Thymus (tissue), 11 donors: ENCODE data around the gene EFCAB14. TPM values are rescaled to one million over a fixed set of nuclear protein-coding genes. Genes with fewer than 3 reads are reported as not detected.
"Not testable (repeated sequence)": the region's sequence is repeated elsewhere in the genome, so short reads cannot be mapped to it uniquely, and the experiment has no call there.

Experiments
- DNase-seq, 9 donors: peaks; one replicate each; pipeline ENCODE4 v3.0.0-alpha.2; 2013; ENCODE audit warnings: low spot score in 9 of 9, low read depth in 6 of 9, missing footprints in 1 of 9
- H3K27ac ChIP-seq, 2 donors: one replicate each; pipeline ENCODE4 v1.5.1; 2013; ENCODE audit warnings: control low read depth in 1 of 2, low read depth in 1 of 2, low read length in 1 of 2, mild to moderate bottlenecking in 1 of 2, moderate library complexity in 1 of 2
- H3K27me3 ChIP-seq, 2 donors: one replicate each; pipeline ENCODE4 v1.5.1; 2013; ENCODE audit warnings: low read length in 1 of 2; ENCODE audit not compliant: control insufficient read depth in 2 of 2, insufficient read depth in 1 of 2
- H3K36me3 ChIP-seq, 2 donors: one replicate each; pipeline ENCODE4 v1.5.1; 2013; ENCODE audit warnings: low read length in 1 of 2, mild to moderate bottlenecking in 1 of 2, moderate library complexity in 1 of 2; ENCODE audit not compliant: control insufficient read depth in 2 of 2, insufficient read depth in 2 of 2
- H3K4me1 ChIP-seq, 2 donors: one replicate each; pipeline ENCODE4 v1.5.1; 2013; ENCODE audit warnings: low read length in 2 of 2; ENCODE audit not compliant: control insufficient read depth in 2 of 2, insufficient read depth in 2 of 2
- H3K4me3 ChIP-seq, 2 donors: one replicate each; pipeline ENCODE4 v1.5.1; 2013; ENCODE audit warnings: low read length in 2 of 2, control low read depth in 1 of 2, mild to moderate bottlenecking in 1 of 2
- H3K9me3 ChIP-seq, 2 donors: one replicate each; pipeline ENCODE4 v1.5.1; 2013; ENCODE audit warnings: low read length in 1 of 2, mild to moderate bottlenecking in 1 of 2; ENCODE audit not compliant: control insufficient read depth in 2 of 2, insufficient read depth in 1 of 2
- WGBS: extraction: QIAGEN DNeasy Blood & Tissue Kit; methylation state at CpG from one replicate; pipeline ENCODE4 v1.1.7; 2013; 5-methylcytosine and 5-hydroxymethylcytosine counted together
- polyA plus RNA-seq: library from polyadenylated mRNA; stranded (reverse); fragments of 200-250 nt; gene quantifications from one replicate; pipeline ENCODE4 v1.2.3, GENCODE V29; 2013
- total RNA-seq: library from RNA; stranded (reverse); fragments of 120-200 nt; gene quantifications from one replicate; pipeline ENCODE4 v1.2.4, GENCODE V29; 2013
- donor health status: healthy.

EFCAB14 gene
- total and polyA plus RNA-seq, 2 donors: 30.6 to 63.6 TPM

DNA sequence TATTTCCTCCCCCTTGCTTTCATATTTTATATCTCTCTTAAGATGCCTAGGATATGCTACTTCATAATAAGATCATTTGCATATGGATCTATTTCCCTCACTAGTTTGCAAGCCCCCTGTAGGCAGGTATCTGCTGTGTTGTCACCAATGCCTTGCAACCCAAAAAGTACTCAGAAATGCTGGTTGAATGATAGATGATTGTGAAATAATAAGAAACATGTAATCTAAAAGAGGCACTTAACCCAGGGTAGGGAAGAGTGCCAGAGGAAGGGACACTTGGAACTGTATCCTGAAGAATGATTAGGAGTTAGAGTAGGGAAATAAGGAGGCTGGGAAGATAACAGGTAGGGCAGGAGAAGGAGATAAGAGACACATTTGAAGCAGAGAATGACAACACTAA, 63.1 kb downstream of the EFCAB14 start:
- no peak overlapping the region for H3K4me3 ChIP-seq
- no peaks in the 10 kb centered on the region for H3K9me3 ChIP-seq
- DNase-seq: no peak
- no peak overlapping the region for H3K27ac ChIP-seq
- H3K4me1 ChIP-seq: no peaks in the 10 kb centered on the region
- H3K27me3 ChIP-seq: no peaks in the 10 kb centered on the region
- peaks cover 20 to 29% of the 10 kb centered on the region in 2 donors for H3K36me3 ChIP-seq

DNA sequence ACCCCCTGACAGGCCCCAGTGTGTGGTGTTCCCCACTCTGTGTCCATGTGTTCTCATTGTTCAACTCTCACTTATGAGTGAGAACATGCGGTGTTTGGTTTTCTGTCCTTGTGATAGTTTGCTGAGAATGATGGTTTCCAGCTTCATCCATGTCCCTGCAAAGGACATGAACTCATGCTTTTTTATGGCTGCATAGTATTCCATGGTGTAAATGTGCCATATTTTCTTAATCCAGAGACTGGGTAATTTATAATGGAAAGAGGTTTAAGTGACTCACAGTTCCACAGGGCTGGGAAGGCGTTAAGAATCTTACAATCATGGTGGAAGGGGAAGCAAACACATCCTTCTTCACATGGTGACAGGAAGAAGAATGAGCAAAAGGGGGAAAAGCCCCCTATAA, 64.2 kb downstream of the EFCAB14 start:
- H3K36me3 ChIP-seq: peaks cover 26 to 40% of the 10 kb centered on the region in 2 donors
- not testable (repeated sequence) for H3K4me1 ChIP-seq, H3K27ac ChIP-seq, H3K4me3 ChIP-seq, H3K27me3 ChIP-seq, DNase-seq, H3K9me3 ChIP-seq
- 98% methylated on average over 2 of the region's 2 CpGs for WGBS

DNA sequence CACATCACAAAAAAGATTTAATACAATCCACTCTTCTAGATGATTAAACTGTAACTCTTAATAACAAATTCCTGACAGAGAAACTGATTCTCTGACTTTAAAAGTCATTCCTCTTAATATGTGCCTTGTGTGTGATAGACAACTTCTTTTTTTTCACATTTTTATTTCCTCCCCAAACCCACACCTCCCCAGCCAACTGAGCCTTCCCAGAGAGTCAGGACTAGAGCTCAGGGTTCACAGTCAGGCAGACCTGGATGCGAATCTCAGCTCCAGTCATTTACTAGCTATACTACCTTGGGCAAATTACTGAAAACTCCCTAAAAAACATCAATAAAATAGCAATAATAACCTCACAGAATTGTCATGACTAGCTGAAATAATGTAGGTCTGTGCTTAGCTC, 64.9 kb downstream of the EFCAB14 start:
- DNase-seq: no peak
- H3K4me1 ChIP-seq: no peaks in the 10 kb centered on the region
- no peak overlapping the region for H3K27ac ChIP-seq
- no peaks in the 10 kb centered on the region for H3K9me3 ChIP-seq
- H3K36me3 ChIP-seq: peaks cover 29 to 40% of the 10 kb centered on the region in 2 donors
- H3K27me3 ChIP-seq: no peaks in the 10 kb centered on the region
- WGBS: 98% methylated on average over 1 of the region's 1 CpG
- no peak overlapping the region for H3K4me3 ChIP-seq

DNA sequence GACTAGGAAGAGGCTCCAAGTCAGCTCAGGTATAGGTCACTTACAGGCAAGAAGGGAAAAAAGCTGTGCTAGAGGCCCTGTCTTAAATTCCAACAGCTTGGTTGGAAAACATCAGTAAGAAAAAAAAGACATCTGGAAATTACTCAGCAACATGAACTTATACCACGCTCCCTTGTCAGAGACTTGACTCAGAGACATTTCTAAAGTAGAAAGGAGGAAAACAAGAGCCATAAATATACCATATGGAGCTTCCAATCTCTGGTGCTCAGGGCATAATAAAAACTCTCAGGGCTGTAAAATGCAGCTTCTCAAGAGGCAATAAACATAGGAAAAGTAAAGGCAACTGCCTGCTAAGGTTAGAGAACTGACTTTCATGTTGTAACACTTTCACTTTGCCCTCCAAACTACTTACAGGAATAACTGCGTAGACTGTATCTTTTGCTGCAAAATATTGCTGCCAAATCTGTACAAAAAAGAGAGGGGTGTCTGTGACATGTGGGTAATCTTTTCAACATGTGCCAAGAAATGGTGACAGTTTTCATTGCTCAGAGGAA, 65.4 kb downstream of the EFCAB14 start:
- Histone ChIP-seq H3K4me1 (no peaks in the 10 kb centered on the region), H3K36me3 (peaks cover 29 to 39% of the 10 kb centered on the region in 2 donors), H3K9me3 (peaks cover 0 to 1% of the 10 kb centered on the region in 2 donors), H3K27ac (no peak overlapping the region), H3K4me3 (no peak overlapping the region), H3K27me3 (no peaks in the 10 kb centered on the region)
- 94% methylated on average over 2 of the region's 2 CpGs for WGBS
- no peak for DNase-seq

DNA sequence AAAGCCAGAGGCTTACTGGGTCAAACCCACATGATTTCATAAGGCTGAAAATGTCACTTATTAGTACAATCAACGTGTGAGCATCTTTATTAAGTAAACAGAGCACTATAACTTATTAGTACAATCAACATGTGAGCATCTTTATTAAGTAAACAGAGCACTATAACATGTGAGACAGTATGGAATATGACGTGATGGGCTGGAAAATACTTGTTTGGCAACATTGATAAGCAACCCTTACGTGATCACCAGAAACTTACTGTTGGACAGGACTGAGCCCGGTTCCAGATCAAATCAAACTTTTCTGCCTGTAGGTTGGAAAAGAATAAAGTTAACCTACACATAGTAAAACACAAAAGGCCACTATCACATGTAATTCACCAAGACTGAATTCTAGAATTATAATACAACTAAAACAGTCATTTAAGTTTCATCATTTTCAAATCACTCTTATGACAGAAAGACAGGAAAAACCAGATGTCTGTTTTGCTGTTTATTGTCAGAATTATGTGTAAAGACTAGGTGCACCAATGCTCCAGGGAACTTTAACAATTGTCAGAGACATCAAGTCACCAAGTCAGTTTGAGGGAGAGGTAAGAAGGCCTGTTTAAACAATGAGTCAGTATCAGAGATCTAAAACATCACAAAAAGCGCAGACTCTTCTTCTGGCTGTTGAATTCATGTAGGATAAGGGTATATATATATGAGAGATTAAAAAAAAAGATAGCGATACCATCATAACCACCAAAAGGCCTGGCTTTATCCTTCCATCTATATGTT, 66.4 kb downstream of the EFCAB14 start:
- Histone ChIP-seq H3K36me3 (peaks cover 28 to 37% of the 10 kb centered on the region in 2 donors), H3K27me3 (no peaks in the 10 kb centered on the region), H3K27ac (no peak overlapping the region), H3K4me3 (no peak overlapping the region), H3K4me1 (no peaks in the 10 kb centered on the region), H3K9me3 (peaks cover 0 to 7% of the 10 kb centered on the region in 2 donors)
- no peak for DNase-seq
- 72% methylated on average over 6 of the region's 6 CpGs for WGBS

DNA sequence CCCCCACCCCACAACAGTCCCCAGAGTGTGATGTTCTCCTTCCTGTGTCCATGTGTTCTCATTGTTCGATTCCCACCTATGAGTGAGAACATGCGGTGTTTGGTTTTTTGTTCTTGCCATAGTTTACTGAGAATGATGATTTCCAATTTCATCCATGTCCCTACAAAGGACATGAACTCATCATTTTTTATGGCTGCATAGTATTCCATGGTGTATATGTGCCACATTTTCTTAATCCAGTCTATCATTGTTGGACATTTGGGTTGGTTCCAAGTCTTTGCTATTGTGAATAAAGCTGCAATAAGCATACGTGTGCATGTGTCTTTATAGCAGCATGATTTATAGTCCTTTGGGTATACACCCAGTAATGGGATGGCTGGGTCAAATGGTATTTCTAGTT, 67.8 kb downstream of the EFCAB14 start:
- H3K27ac ChIP-seq, H3K4me1 ChIP-seq, DNase-seq, H3K27me3 ChIP-seq, H3K9me3 ChIP-seq, H3K4me3 ChIP-seq: not testable (repeated sequence)
- 91% methylated on average over 3 of the region's 3 CpGs for WGBS
- peaks cover 24 to 38% of the 10 kb centered on the region in 2 donors for H3K36me3 ChIP-seq

DNA sequence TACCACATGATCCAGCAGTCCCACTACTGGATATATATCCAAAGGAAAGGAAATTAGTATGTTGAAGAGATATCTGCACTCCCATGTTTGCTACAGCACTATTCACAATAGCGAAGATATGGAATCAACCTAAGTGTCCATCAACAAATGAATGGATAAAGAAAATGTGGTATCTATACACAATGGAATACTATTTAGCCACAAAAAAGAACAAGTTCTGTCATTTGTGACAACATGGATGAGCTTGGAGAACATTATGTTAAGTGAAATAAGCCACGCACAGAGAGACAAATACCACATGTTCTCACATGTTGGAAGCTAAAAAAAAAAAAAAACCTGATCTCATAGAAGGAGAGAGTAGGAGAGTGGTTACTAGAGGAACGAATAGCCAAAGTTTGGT, 68.4 kb downstream of the EFCAB14 start:
- no peak for DNase-seq
- 71% methylated on average over 3 of the region's 3 CpGs for WGBS
- Histone ChIP-seq H3K9me3 (peaks cover 0 to 7% of the 10 kb centered on the region in 2 donors), H3K36me3 (peaks cover 24 to 33% of the 10 kb centered on the region in 2 donors), H3K27ac (no peak overlapping the region), H3K4me3 (no peak overlapping the region), H3K27me3 (no peaks in the 10 kb centered on the region), H3K4me1 (no peaks in the 10 kb centered on the region)

DNA sequence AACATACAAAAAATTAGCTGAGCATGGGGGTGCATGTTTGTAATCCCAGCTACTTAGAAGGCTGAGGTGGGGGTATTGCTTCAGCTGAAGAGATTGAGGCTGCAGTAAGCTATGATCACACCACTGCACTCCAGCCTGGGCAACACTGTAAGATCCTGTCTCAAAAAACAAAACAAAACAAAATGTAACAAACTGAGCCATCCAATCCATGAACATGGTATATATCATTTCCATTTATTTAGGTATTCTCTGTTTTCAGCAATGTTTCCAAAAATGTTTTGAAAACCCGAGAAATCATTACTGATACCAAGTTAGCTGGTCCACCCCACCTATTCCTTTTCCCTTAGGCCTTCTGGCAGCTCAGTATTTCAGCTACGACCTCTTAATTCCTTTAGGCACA, 69.2 kb downstream of the EFCAB14 start:
- WGBS: over 99% methylated on average over 2 of the region's 2 CpGs
- Histone ChIP-seq H3K27ac (no peak overlapping the region), H3K4me3 (no peak overlapping the region), H3K36me3 (peaks cover 22 to 31% of the 10 kb centered on the region in 2 donors), H3K9me3 (peaks cover 0 to 7% of the 10 kb centered on the region in 2 donors), H3K27me3 (no peaks in the 10 kb centered on the region), H3K4me1 (no peaks in the 10 kb centered on the region)
- DNase-seq: no peak

DNA sequence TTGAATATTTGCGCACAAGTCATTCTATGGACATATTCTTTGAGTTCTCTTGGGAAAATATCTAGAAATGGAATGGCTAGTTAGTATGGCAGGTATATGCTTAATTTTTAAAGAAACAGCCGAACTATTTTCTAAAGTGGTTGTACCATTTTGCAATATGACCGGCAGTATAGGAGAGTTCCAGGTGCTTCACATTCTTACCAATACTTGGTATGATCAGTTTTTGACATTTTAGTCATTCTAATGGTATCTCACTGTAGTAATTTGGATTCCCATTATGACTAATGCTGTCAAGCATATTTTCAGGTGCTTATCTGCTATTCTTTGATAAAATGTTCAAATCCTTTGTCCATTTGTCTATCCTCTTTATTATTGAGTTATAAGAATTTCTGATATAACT, 71.3 kb downstream of the EFCAB14 start:
- Histone ChIP-seq H3K36me3 (peaks cover 26 to 37% of the 10 kb centered on the region in 2 donors), H3K9me3 (peaks cover 0 to 7% of the 10 kb centered on the region in 2 donors), H3K4me3 (no peak overlapping the region), H3K27me3 (no peaks in the 10 kb centered on the region), H3K27ac (no peak overlapping the region), H3K4me1 (no peaks in the 10 kb centered on the region)
- WGBS: 99% methylated on average over 3 of the region's 3 CpGs
- no peak for DNase-seq
